ENCODE measurements around the gene CD37.
"Not testable (repeated sequence)": the region's sequence is repeated elsewhere in the genome, so short reads cannot be mapped to it uniquely, and the experiment has no call there.

The CD37 gene
- 107 to 115 reads per million in 2 donors for total RNA-seq

- peak in 4 of 5 experiments; percentile 29 to 75 (median 48) for DNase-seq
Observed at GRCh38 chr19:49335071-49335783, at the start of gene CD37. CD37 (plus strand) TSS chr19:49335406; CDS start chr19:49335541, 135 bp downstream.

- no peak for DNase-seq
Observed at GRCh38 chr19:49287141-49287770, 48.0 kb upstream of the CD37 start.

- not testable (repeated sequence) for DNase-seq
Observed at GRCh38 chr19:49288205-49288604, 47.0 kb upstream of the CD37 start.

- DNase-seq: not testable (repeated sequence)
Observed at GRCh38 chr19:49289286-49289685, 45.9 kb upstream of the CD37 start.

GRCh38 chr19:49290517-49290916 lies 44.7 kb upstream of the CD37 start:
- DNase-seq: no peak

GRCh38 chr19:49294401-49294800 lies 40.8 kb upstream of the CD37 start:
- no peak for DNase-seq

- no peak for DNase-seq
Observed at GRCh38 chr19:49295208-49295880, 39.9 kb upstream of the CD37 start.

- DNase-seq: no peak
Observed at GRCh38 chr19:49297403-49297802, 37.8 kb upstream of the CD37 start.

GRCh38 chr19:49298653-49299052 lies 36.6 kb upstream of the CD37 start:
- DNase-seq: not testable (repeated sequence)

- peak; percentile 42 to 78 (median 72) for DNase-seq
Observed at GRCh38 chr19:49301165-49301865, 33.9 kb upstream of the CD37 start.

- DNase-seq: no peak
Observed at GRCh38 chr19:49301866-49302252, 33.3 kb upstream of the CD37 start.

- not testable (repeated sequence) for DNase-seq
Observed at GRCh38 chr19:49306734-49307133, 28.5 kb upstream of the CD37 start.

- DNase-seq: no peak
Observed at GRCh38 chr19:49309087-49309486, 26.1 kb upstream of the CD37 start.

- DNase-seq: no peak
Observed at GRCh38 chr19:49315111-49315510, 20.1 kb upstream of the CD37 start.

GRCh38 chr19:49316284-49316683 lies 18.9 kb upstream of the CD37 start:
- no peak for DNase-seq

- no peak for DNase-seq
Observed at GRCh38 chr19:49318296-49318695, 16.9 kb upstream of the CD37 start.

GRCh38 chr19:49324801-49325576 lies 10.2 kb upstream of the CD37 start, which contains the start of gene SLC6A16:
SLC6A16 (minus strand) TSS chr19:49325191; CDS start chr19:49311347, 13,844 bp downstream.
- DNase-seq: no peak

- not testable (repeated sequence) for DNase-seq
Observed at GRCh38 chr19:49325756-49326155, 9.4 kb upstream of the CD37 start.

- no peak for DNase-seq
Observed at GRCh38 chr19:49326165-49326704, 9.0 kb upstream of the CD37 start.

GRCh38 chr19:49327878-49328544 lies 7.2 kb upstream of the CD37 start:
- peak in 2 of 5 experiments; percentile 22 to 62 for DNase-seq

- no peak for DNase-seq
Observed at GRCh38 chr19:49328741-49329140, 6.5 kb upstream of the CD37 start.
